ENCODE measurements around the gene PTPRN2.

The PTPRN2 gene

DNA sequence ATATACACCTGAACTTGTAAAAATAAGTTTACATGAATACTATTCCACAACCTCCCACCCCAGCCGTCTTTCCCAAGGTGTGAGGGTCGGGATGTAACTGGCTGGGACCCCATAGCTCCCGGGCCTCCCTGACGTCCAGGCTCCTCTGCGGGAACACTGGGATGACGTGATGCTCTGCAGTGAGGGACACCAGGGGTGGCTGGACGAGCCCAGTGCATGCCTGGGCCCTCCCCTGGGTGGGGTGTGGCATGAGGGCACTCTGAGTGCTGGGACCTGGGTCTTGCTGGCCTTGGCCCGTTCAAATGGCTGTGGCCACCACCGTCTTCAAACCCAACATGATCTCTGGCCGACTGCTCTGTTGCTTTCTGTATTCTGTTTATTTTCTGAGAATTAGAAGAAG lies 1068.4 kb downstream of the PTPRN2 start:
- no peak for ATAC-seq (replicated peaks; ENCODE audit: extremely low read depth, poor library complexity, severe bottlenecking)
- peaks cover 2% of the 10 kb centered on the region for H3K36me3 Mint-ChIP-seq (ENCODE audit: insufficient read depth)
- no peak overlapping the region for H3K4me3 Mint-ChIP-seq
- no peaks in the 10 kb centered on the region for H3K9me3 Mint-ChIP-seq
- no peak for DNase-seq (ENCODE audit: low spot score in 2 of 2)
- H3K27me3 Mint-ChIP-seq = peaks cover 36% of the 10 kb centered on the region
- no peak overlapping the region for H3K27ac Mint-ChIP-seq (ENCODE audit: low read depth)
- H3K4me1 Mint-ChIP-seq = no peaks in the 10 kb centered on the region

DNA sequence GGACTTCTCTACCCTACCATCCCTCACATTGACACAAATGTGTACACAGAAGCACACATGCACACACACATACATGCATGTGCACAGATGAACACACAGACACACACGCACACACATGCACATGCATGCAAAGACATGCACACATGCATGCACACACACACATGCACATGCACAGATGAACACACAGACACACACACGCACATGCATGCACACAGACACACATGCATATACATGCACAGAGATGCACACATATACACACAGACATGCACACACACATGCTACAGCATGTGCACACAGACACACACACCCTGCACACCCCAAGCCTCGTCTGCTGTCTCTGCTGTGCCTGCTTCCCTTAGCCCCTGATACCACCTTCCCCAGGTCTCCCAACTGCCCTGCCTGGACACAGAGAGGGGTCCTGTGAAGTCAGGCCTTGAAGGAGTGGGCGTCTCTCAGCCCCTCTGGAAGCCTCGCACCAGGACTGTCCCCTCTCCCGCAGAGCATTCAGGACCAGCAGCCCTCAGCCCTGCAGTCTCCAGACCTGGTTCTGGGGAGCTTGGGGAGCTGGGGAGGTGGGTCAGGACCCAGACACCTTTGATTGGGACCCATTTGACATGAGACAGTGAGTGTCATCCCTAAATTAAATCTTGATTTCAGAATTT lies 1069.0 kb downstream of the PTPRN2 start:
- no peak for DNase-seq (ENCODE audit: low spot score in 2 of 2)
- no peak overlapping the region for H3K27ac Mint-ChIP-seq (ENCODE audit: low read depth)
- no peaks in the 10 kb centered on the region for H3K9me3 Mint-ChIP-seq
- no peaks in the 10 kb centered on the region for H3K4me1 Mint-ChIP-seq
- peaks cover 2% of the 10 kb centered on the region for H3K36me3 Mint-ChIP-seq (ENCODE audit: insufficient read depth)
- no peak for ATAC-seq (replicated peaks; ENCODE audit: extremely low read depth, poor library complexity, severe bottlenecking)
- peaks cover 36% of the 10 kb centered on the region for H3K27me3 Mint-ChIP-seq
- no peak overlapping the region for H3K4me3 Mint-ChIP-seq

DNA sequence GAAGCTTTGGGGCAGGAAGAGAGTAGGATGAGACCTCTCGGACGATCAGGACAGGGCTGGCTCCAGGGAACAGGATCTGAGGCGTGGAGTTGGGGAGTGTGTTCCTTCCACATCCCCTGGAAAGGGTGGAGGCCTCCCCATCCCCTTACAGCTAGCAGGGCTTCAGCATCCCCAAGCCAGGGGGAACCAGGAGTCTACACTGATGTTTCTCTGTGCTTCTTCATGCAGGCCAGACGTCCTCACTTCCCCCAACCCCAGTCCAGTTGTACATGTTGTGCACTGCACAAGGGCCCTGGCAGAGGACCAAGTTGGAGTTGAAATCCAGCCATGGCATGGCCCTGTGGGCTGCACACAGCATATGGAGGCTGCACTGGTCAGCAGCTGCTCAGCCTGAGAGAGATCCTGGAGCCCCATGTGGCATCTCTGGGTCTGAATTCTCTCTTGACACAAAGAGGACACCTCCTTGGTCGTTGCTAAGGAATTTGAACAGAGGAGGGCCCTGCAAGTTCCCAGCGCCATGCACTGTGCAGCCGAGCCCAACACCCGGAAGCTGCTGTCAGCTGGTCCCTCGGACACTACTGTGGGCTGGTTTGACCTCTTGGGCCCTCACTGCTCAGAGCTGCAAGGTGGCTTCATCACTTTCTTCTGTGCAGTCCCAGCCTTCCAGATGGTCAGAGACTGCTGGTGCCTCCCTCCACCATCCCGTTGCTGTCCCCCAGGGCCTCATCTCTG lies 1069.7 kb downstream of the PTPRN2 start:
- ATAC-seq (replicated peaks; ENCODE audit: extremely low read depth, poor library complexity, severe bottlenecking) (no peak), DNase-seq (ENCODE audit: low spot score in 2 of 2) (no peak)
- H3K27me3 Mint-ChIP-seq = peaks cover 36% of the 10 kb centered on the region
- H3K4me3 Mint-ChIP-seq = no peak overlapping the region
- no peaks in the 10 kb centered on the region for H3K4me1 Mint-ChIP-seq
- no peaks in the 10 kb centered on the region for H3K9me3 Mint-ChIP-seq
- H3K36me3 Mint-ChIP-seq (ENCODE audit: insufficient read depth) = peaks cover 2% of the 10 kb centered on the region
- H3K27ac Mint-ChIP-seq (ENCODE audit: low read depth) = no peak overlapping the region

DNA sequence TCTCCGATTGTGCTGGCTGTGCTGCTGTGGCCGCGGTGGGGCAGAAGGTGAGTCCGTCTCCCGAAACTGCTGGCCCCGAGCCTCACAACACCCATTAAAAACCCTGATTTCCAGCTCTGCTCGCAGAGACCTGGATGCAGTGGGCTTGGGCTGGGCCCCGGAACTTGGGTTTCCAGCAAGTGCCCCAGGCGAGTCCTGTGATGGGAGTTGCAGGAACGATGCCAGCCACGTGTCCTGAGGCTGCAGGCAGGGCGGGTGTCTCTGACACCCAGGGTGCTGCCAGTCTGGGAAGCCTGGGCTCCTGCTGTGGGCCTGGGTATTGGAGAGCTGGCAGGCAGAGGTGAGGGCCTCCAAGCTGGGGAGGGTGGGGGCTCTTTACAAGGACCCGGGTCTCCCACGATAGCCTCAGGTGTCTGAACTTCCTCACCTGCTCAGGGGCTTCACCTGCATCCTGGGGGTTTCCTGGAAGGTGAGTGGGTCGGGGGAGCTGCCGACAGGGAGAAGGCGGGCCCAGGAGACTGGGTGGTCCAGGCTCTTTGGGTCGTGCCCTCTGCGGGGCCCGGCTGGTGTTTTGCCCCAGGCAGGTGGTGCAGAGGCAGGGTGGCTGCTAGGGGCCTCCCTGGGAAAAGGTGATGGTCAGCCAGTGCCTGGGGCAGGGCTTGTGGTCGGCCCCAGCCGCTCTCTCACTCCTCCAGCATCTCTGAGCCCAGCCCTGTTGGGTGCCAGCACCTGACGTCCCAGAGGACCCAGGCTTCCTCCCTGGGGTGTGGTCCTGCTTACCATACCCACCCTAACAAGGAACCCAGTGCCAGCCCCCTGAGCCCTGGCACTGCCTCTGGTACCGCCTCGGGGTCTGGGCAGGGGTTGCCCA lies 1070.5 kb downstream of the PTPRN2 start:
- Mint-ChIP-seq H3K36me3 (ENCODE audit: insufficient read depth) (peaks cover 2% of the 10 kb centered on the region), H3K4me3 (no peak overlapping the region), H3K4me1 (no peaks in the 10 kb centered on the region), H3K27me3 (peaks cover 36% of the 10 kb centered on the region), H3K9me3 (no peaks in the 10 kb centered on the region), H3K27ac (ENCODE audit: low read depth) (no peak overlapping the region)
- DNase-seq (ENCODE audit: low spot score in 2 of 2) (no peak), ATAC-seq (replicated peaks; ENCODE audit: extremely low read depth, poor library complexity, severe bottlenecking) (no peak)

DNA sequence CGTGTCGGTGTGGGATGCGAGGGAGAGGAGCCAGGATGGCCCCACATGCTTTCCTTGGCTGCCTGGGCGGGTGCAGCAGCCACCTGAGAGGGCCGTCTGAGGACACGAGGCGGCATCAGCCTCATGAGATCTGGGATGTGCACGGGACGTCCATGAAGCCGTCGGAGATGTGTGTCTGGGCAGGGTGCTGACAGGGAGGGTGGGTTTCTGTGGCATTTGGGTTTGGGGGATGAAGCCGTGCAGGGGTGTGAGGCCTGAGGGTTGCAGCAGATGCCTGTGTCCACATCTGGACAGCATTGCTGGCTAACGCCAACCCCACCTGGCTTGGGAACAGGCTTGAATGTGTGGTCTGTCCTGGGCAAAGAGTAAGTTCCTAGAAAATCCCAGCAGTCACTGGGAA lies 1071.3 kb downstream of the PTPRN2 start:
- Mint-ChIP-seq H3K9me3 (no peaks in the 10 kb centered on the region), H3K36me3 (ENCODE audit: insufficient read depth) (peaks cover 2% of the 10 kb centered on the region), H3K27ac (ENCODE audit: low read depth) (peak overlapping the region; percentile 22), H3K4me1 (no peaks in the 10 kb centered on the region), H3K4me3 (no peak overlapping the region), H3K27me3 (peaks cover 36% of the 10 kb centered on the region)
- DNase-seq (ENCODE audit: low spot score in 2 of 2) (no peak), ATAC-seq (replicated peaks; ENCODE audit: extremely low read depth, poor library complexity, severe bottlenecking) (no peak)

DNA sequence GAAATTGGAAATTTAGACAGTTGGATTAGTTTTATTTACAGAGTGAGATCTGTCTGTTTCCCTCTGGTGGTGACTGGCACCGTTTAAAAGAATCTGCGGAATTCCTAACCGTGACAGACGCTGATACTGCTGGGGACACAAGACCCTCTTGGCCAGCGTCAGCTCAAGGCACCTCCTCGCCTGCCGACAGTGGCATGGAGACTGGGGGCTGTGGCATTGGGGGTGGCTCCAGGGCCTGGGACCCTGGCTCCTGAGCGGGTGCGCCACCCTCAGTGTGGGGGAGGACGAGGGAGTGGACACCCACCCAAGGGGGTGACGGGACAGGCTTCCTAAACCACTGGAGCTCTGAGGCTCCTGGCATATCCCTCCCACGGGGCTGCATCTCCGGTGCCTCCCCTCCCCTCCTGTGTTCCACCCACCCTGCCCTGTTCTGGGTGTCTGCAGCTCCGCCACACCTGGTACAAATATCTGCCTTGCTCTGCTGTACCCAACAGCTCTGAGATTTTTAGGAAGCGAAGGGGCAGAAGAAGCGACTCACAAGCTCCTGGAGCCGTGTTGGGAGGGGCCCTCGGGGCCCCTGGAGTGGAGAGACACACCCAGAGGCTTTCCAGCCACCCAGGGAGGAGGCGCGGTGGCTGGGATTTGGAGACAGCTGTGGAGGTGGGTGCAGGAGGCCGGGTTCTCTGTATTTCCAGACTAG lies 1072.1 kb downstream of the PTPRN2 start:
- no peak for DNase-seq (ENCODE audit: low spot score in 2 of 2)
- H3K4me3 Mint-ChIP-seq = no peak overlapping the region
- H3K27me3 Mint-ChIP-seq = peaks cover 32% of the 10 kb centered on the region
- ATAC-seq (replicated peaks; ENCODE audit: extremely low read depth, poor library complexity, severe bottlenecking) = no peak
- H3K27ac Mint-ChIP-seq (ENCODE audit: low read depth) = no peak overlapping the region
- no peaks in the 10 kb centered on the region for H3K9me3 Mint-ChIP-seq
- no peaks in the 10 kb centered on the region for H3K4me1 Mint-ChIP-seq
- H3K36me3 Mint-ChIP-seq (ENCODE audit: insufficient read depth) = peaks cover 2% of the 10 kb centered on the region

DNA sequence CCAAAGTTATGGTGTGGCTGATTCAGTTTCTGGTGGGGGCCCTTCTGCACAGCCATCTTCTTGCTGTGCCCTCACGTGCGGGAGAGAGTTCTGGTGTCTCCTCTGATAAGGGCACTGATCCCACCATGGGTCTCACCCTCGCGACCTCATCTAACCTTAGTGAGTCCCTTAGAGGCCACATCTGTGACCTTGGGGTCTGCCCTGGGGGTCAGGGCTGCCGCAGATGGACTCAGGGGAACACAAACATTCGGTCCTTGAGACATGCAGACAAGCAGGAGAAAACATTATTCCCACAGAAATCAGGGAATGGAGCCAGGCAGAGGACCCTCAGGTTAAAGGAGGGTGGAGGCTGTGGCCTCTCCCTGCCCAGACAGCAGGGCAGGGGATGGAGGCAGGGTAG lies 1072.9 kb downstream of the PTPRN2 start:
- no peaks in the 10 kb centered on the region for H3K4me1 Mint-ChIP-seq
- no peak overlapping the region for H3K27ac Mint-ChIP-seq (ENCODE audit: low read depth)
- no peaks in the 10 kb centered on the region for H3K9me3 Mint-ChIP-seq
- H3K36me3 Mint-ChIP-seq (ENCODE audit: insufficient read depth) = peaks cover 2% of the 10 kb centered on the region
- no peak overlapping the region for H3K4me3 Mint-ChIP-seq
- peak in 1 of 2 donors; percentile 8 for DNase-seq (ENCODE audit: low spot score in 2 of 2)
- H3K27me3 Mint-ChIP-seq = peaks cover 36% of the 10 kb centered on the region
- ATAC-seq (replicated peaks; ENCODE audit: extremely low read depth, poor library complexity, severe bottlenecking) = no peak

DNA sequence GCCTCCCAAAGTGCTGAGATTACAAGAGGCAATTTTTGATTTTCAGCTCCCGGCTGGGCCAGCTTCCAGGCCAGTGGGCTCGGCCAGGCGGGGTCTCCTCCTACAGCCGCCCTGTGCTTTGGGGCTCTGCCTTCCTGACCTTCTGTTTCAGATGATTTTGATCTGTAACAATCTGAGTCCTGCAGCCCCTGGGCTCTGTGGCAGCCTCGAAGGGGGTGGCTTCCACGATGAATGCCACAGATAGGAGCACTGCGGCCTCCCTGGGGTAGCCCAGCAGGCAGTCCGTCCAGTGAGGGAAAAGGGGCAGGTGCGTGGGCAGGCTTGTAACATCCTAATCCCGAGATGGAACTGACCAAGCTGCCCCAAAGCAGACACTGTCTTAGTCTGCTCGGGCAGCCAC lies 1073.3 kb downstream of the PTPRN2 start:
- ATAC-seq (replicated peaks; ENCODE audit: extremely low read depth, poor library complexity, severe bottlenecking) (no peak), DNase-seq (ENCODE audit: low spot score in 2 of 2) (no peak)
- H3K27me3 Mint-ChIP-seq = peaks cover 40% of the 10 kb centered on the region
- H3K27ac Mint-ChIP-seq (ENCODE audit: low read depth) = no peak overlapping the region
- no peaks in the 10 kb centered on the region for H3K4me1 Mint-ChIP-seq
- H3K9me3 Mint-ChIP-seq = no peaks in the 10 kb centered on the region
- peaks cover 2% of the 10 kb centered on the region for H3K36me3 Mint-ChIP-seq (ENCODE audit: insufficient read depth)
- no peak overlapping the region for H3K4me3 Mint-ChIP-seq

DNA sequence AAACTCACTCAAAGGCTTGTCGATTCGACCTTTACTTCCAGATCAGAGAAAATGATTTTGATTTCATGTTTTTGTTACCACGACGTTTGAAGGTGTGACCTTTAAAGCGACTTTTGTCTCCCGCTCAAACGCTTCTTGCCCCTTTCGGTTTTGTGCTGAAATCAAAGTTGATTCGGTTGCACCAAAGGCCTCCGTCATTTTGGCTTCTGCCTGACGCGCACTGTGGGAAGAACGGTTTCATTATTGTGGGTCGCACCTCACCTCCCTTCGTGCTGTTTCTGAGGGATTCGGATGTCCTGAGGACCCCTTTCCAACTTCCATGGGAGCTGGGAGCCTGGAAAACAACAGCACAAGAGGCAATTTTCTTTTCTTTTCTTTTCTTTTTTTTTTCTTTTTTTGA lies 1073.9 kb downstream of the PTPRN2 start:
- H3K9me3 Mint-ChIP-seq = no peaks in the 10 kb centered on the region
- H3K27me3 Mint-ChIP-seq = peaks cover 41% of the 10 kb centered on the region
- H3K4me1 Mint-ChIP-seq = no peaks in the 10 kb centered on the region
- peaks cover 2% of the 10 kb centered on the region for H3K36me3 Mint-ChIP-seq (ENCODE audit: insufficient read depth)
- no peak for ATAC-seq (replicated peaks; ENCODE audit: extremely low read depth, poor library complexity, severe bottlenecking)
- no peak for DNase-seq (ENCODE audit: low spot score in 2 of 2)
- H3K4me3 Mint-ChIP-seq = no peak overlapping the region
- peak overlapping the region; percentile 59 for H3K27ac Mint-ChIP-seq (ENCODE audit: low read depth)

DNA sequence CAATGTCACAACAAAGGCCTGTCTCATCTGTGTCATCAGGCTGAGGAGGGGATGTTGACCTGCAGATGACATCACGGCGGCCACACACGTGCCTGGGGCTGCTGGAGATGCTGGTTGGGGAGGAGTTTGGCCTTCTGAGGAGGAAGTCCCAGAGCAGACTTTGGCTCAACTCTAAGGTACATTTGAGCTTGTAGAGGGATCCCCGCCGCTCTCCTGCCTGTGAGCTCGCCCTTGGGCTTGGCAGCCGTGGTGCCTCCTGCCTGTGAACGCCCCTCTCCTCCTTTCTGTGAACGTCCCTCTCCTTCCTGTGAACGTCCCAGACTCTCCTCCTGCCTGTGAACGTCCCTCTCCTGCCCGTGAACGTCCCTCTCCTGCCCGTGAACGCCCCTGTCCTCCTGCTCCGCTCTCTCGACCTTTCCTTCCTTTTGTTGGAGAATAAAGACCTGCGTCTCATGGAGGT lies 1074.4 kb downstream of the PTPRN2 start:
- Mint-ChIP-seq H3K4me3 (no peak overlapping the region), H3K4me1 (no peaks in the 10 kb centered on the region), H3K36me3 (ENCODE audit: insufficient read depth) (peaks cover 2% of the 10 kb centered on the region), H3K9me3 (no peaks in the 10 kb centered on the region), H3K27me3 (peaks cover 46% of the 10 kb centered on the region), H3K27ac (ENCODE audit: low read depth) (peak overlapping the region; percentile 59)
- DNase-seq (ENCODE audit: low spot score in 2 of 2) (peak in 1 of 2 donors; percentile 5), ATAC-seq (replicated peaks; ENCODE audit: extremely low read depth, poor library complexity, severe bottlenecking) (no peak)

DNA sequence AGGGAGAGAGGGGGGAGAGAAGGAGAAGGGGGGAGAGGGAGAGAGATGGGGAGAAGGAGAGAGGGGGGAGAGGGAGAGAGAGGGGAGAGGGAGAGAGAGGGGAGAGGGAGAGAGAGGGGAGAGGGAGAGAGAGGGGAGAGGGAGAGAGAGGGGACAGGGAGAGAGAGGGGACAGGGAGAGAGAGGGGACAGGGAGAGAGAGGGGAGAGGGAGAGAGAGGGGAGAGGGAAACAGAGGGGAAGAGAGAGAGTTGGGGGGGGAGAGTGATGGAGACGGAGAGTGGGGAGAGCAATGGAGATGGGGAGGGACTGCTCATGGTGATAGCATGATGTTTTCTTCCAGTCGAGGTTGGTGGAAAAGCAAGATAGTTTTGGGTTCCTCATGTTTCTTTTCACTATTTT lies 1078.4 kb downstream of the PTPRN2 start:
- no peak for ATAC-seq (replicated peaks; ENCODE audit: extremely low read depth, poor library complexity, severe bottlenecking)
- no peak overlapping the region for H3K27ac Mint-ChIP-seq (ENCODE audit: low read depth)
- no peak for DNase-seq (ENCODE audit: low spot score in 2 of 2)
- no peaks in the 10 kb centered on the region for H3K9me3 Mint-ChIP-seq
- H3K36me3 Mint-ChIP-seq (ENCODE audit: insufficient read depth) = no peaks in the 10 kb centered on the region
- H3K27me3 Mint-ChIP-seq = peaks cover 45% of the 10 kb centered on the region
- no peak overlapping the region for H3K4me3 Mint-ChIP-seq
- no peaks in the 10 kb centered on the region for H3K4me1 Mint-ChIP-seq

DNA sequence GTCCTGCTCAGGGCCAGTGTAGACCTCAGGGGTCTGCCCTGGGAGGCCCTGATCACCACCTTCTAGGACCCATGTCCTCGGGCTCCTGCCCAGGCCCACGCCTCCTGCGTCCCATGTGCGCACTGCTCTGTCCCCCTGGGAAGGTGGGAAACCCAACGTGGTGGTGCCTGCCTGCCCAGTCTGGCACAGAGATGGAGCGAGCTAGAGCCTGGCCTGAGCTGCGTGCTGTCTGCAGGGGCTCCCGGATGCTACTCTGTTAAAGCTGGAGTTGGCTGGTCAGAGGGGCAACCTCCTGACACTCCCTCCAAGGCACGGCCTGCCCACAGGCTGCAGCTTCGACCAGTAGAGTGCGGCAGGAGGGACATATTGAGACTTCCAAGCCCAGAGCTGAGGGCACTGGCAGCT lies 1079.1 kb downstream of the PTPRN2 start:
- ATAC-seq (replicated peaks; ENCODE audit: extremely low read depth, poor library complexity, severe bottlenecking) (no peak), DNase-seq (ENCODE audit: low spot score in 2 of 2) (no peak)
- H3K36me3 Mint-ChIP-seq (ENCODE audit: insufficient read depth) = no peaks in the 10 kb centered on the region
- no peaks in the 10 kb centered on the region for H3K9me3 Mint-ChIP-seq
- H3K4me3 Mint-ChIP-seq = no peak overlapping the region
- H3K4me1 Mint-ChIP-seq = peaks cover 6% of the 10 kb centered on the region
- peak overlapping the region; percentile 73 for H3K27ac Mint-ChIP-seq (ENCODE audit: low read depth)
- peaks cover 45% of the 10 kb centered on the region for H3K27me3 Mint-ChIP-seq

Measured in central memory CD8-positive, alpha-beta T cell (primary cell).